B cell (primary cell): ENCODE data around the gene CHRFAM7A. TPM values are rescaled to one million over a fixed set of nuclear protein-coding genes. Genes with fewer than 3 reads are reported as not detected.
"Not testable (repeated sequence)": the region's sequence is repeated elsewhere in the genome, so short reads cannot be mapped to it uniquely, and the experiment has no call there.

Source experiments
- ATAC-seq: fragments of 200-7000 bp; cut with Tn5 transposase; one replicate; pipeline ENCODE4 v1.10.0; 2021; ENCODE audit warnings: low read depth, mild to moderate bottlenecking, moderate number of reproducible peaks, moderate library complexity
- CTCF ChIA-PET: fragments of 350-600 bp; sonication (Branson Sonifier 250); formaldehyde crosslinking; loops from one replicate; lab custom pipeline; 2021; ENCODE audit warnings: antibody characterized with exemption, inconsistent platforms; lab: Charles Lee
- POLR2A ChIA-PET: fragments of 350-600 bp; sonication (Branson Sonifier 250); formaldehyde crosslinking; loops from one replicate; lab custom pipeline; 2021; ENCODE audit warnings: antibody characterized with exemption; lab: Charles Lee
- DNase-seq: peaks from one replicate; pipeline ENCODE4 v3.0.0; 2013
- H2AFZ ChIP-seq: 2 replicates; pipeline ENCODE4 v1.6.1; 2012; ENCODE audit warnings: mild to moderate bottlenecking, low read depth, low read length; ENCODE audit not compliant: insufficient read depth, poor library complexity, severe bottlenecking
- H3K27ac ChIP-seq, 2 donors: 1 replicate in 1 of 2; 2 replicates in 1 of 2; pipeline ENCODE4 v1.5.1; 2012 to 2013; ENCODE audit warnings: low read length in 2 of 2, mild to moderate bottlenecking in 2 of 2, moderate library complexity in 1 of 2
- H3K27me3 ChIP-seq, 4 experiments: fragments of 200-600 bp in 1 of 4; sonication (generic) in 1 of 4; replicated peaks in 1 of 4; 1 replicate in 2 of 4; 2 replicates in 2 of 4; pipeline versions ENCODE4 v1.6.1 to v1.7.0; 2013 to 2016; ENCODE audit warnings: low read length in 3 of 4, mild to moderate bottlenecking in 2 of 4, mixed read lengths in 1 of 4, moderate library complexity in 1 of 4; ENCODE audit not compliant: insufficient read depth in 4 of 4, control insufficient read depth in 3 of 4; ENCODE audit errors: control extremely low read depth in 1 of 4
- H3K36me3 ChIP-seq, 2 experiments: replicated peaks in 1 of 2; 1 replicate in 1 of 2; 2 replicates in 1 of 2; pipeline versions ENCODE4 v1.6.1 to v1.7.1; 2013; ENCODE audit warnings: low read length in 1 of 2; ENCODE audit not compliant: insufficient read depth in 2 of 2, control insufficient read depth in 1 of 2; ENCODE audit errors: control extremely low read depth in 1 of 2, extremely low read depth in 1 of 2
- H3K4me1 ChIP-seq, 2 donors: fragments of 200-600 bp in 1 of 2; sonication (generic) in 1 of 2; 1 replicate in 1 of 2; 2 replicates in 1 of 2; pipeline versions ENCODE4 v1.5.1 to v1.6.1; 2013 to 2017; ENCODE audit warnings: low read length in 2 of 2; ENCODE audit not compliant: control insufficient read depth in 2 of 2, insufficient read depth in 2 of 2
- H3K4me2 ChIP-seq: replicated peaks from 2 replicates; pipeline ENCODE3; 2012; ENCODE audit warnings: mild to moderate bottlenecking, low read depth, low read length; ENCODE audit not compliant: poor library complexity, severe bottlenecking
- H3K4me3 ChIP-seq, 5 experiments: fragments of 200-600 bp in 1 of 5; sonication (generic) in 1 of 5; 1 replicate in 3 of 5; 2 replicates in 2 of 5; pipeline versions ENCODE4 v1.5.1 to v1.7.0; 2011 to 2016; ENCODE audit warnings: low read length in 4 of 5, mild to moderate bottlenecking in 4 of 5, low read depth in 2 of 5, control low read depth in 1 of 5, moderate library complexity in 1 of 5; ENCODE audit not compliant: insufficient read depth in 1 of 5; ENCODE audit errors: control extremely low read depth in 1 of 5, extremely low read depth in 1 of 5
- H3K79me2 ChIP-seq: fragments of 200-600 bp; sonication (generic); one replicate; pipeline ENCODE4 v1.6.0; 2016; ENCODE audit warnings: low read length; ENCODE audit not compliant: control insufficient read depth, insufficient read depth
- H3K9ac ChIP-seq: fragments of 200-600 bp; sonication (generic); 2 replicates; pipeline ENCODE4 v1.6.1; 2017; ENCODE audit warnings: mild to moderate bottlenecking, low read length, moderate library complexity
- H3K9me3 ChIP-seq, 3 donors: one replicate each; pipeline versions ENCODE4 v1.6.1 to v1.7.1; 2013; ENCODE audit warnings: low read length in 2 of 3; ENCODE audit not compliant: control insufficient read depth in 2 of 3, insufficient read depth in 1 of 3; ENCODE audit errors: control extremely low read depth in 1 of 3
- H4K20me1 ChIP-seq: 2 replicates; pipeline ENCODE4 v1.6.0; 2012; ENCODE audit warnings: mild to moderate bottlenecking, low read length; ENCODE audit not compliant: insufficient read depth, control insufficient read depth, poor library complexity, severe bottlenecking
- H3K27ac Mint-ChIP-seq: one replicate; pipeline ENCODE4 v1.8.0; 2021; ENCODE audit warnings: mixed read lengths
- H3K27me3 Mint-ChIP-seq: one replicate; pipeline ENCODE4 v1.8.0; 2021; ENCODE audit warnings: mixed read lengths
- H3K4me1 Mint-ChIP-seq: one replicate; pipeline ENCODE4 v1.8.0; 2021; ENCODE audit warnings: mixed read lengths
- H3K4me3 Mint-ChIP-seq: one replicate; pipeline ENCODE4 v1.8.0; 2021; ENCODE audit warnings: mixed read lengths
- H3K9me3 Mint-ChIP-seq: one replicate; pipeline ENCODE4 v1.8.0; 2022; ENCODE audit warnings: mixed read lengths; ENCODE audit not compliant: insufficient read depth
- intact Hi-C: fragments of 100-400 bp; cut with micrococcal nuclease; formaldehyde crosslinking; loops from one replicate; pipeline ENCODE4 v1.10.0; 2022
- polyA plus RNA-seq: library from polyadenylated mRNA; depleted of rRNA; stranded (reverse); fragments of >200 nt; gene quantifications from 2 replicates; pipeline ENCODE4 v1.2.3, GENCODE V29; 2012
- small RNA-seq: library from RNA; depleted of rRNA; stranded (forward); fragments of <200 nt; gene quantifications from one replicate; pipeline ENCODE3, GENCODE V24; 2012; ENCODE audit warnings: low replicate concordance, low read depth; ENCODE audit not compliant: insufficient read length
- total RNA-seq, 2 donors: library from RNA; stranded (reverse); fragments of 120-200 nt in 1 of 2; gene quantifications; 1 replicate in 1 of 2; 2 replicates in 1 of 2; pipeline versions ENCODE4 v1.2.3 to v1.2.4, GENCODE V29; 2013 to 2022

The CHRFAM7A gene
- total and polyA plus RNA-seq, 2 donors (not counting 1 experiment from before 2014, with no cell fraction given) = 0.61 to 1.1 TPM

- DNase-seq, H3K27ac ChIP-seq, intact Hi-C loops, H3K4me1 ChIP-seq, POLR2A ChIA-PET, H3K9ac ChIP-seq, H3K9me3 ChIP-seq, H3K4me2 ChIP-seq, CTCF ChIA-PET, H4K20me1 ChIP-seq, H2AFZ ChIP-seq, H3K4me1 Mint-ChIP-seq, H3K4me3 ChIP-seq, H3K36me3 ChIP-seq, H3K27me3 Mint-ChIP-seq, H3K27me3 ChIP-seq, H3K4me3 Mint-ChIP-seq, H3K79me2 ChIP-seq, H3K27ac Mint-ChIP-seq, ATAC-seq, H3K9me3 Mint-ChIP-seq: not testable (repeated sequence)
These were observed 82.8 kb downstream of the CHRFAM7A start for GRCh38 chr15:30310575-30310974.

Small RNAs within 50 kb of the gene (small RNA-seq; reads per million reads assigned to genes)
- gene AC019322.2 (not detected), gene RF00019 (not detected), gene RF00096 (0.57 reads per million), gene RN7SL196P (not detected)

Other genes starting within 250 kb of the CHRFAM7A start
- 4.8 and 5.9 TPM in 2 replicates for gene GOLGA8R, start 20.7 kb upstream of the CHRFAM7A start, total RNA-seq
- 1.9 and 2.0 TPM in 2 replicates for gene GOLGA8R, start 20.7 kb upstream of the CHRFAM7A start, polyA plus RNA-seq
- gene GOLGA8Q, start 158.5 kb upstream of the CHRFAM7A start, total RNA-seq = 2.3 and 2.5 TPM in 2 replicates
- 0.48 and 0.89 TPM in 2 replicates for gene GOLGA8Q, start 158.5 kb upstream of the CHRFAM7A start, polyA plus RNA-seq
- 0.19 TPM in 1 of 2 replicates, not detected in the other for gene GOLGA8H, start 210.5 kb upstream of the CHRFAM7A start, total RNA-seq
- 0.15 and 0.85 TPM in 2 replicates for gene GOLGA8H, start 210.5 kb upstream of the CHRFAM7A start, polyA plus RNA-seq